HFFc6 (cell line): ENCODE results near the gene UGT1A1. TPM values are rescaled to one million over a fixed set of nuclear protein-coding genes. Genes with fewer than 3 reads are reported as not detected.

Experiments
- DNase-seq: peaks from one replicate; pipeline ENCODE4 v3.0.0-alpha.2; 2018
- H3K27ac Mint-ChIP-seq: 2 replicates; pipeline ENCODE4 v1.8.0; 2020; ENCODE audit warnings: mild to moderate bottlenecking, mixed read lengths
- H3K27me3 Mint-ChIP-seq: 2 replicates; pipeline ENCODE4 v1.8.0; 2021; ENCODE audit warnings: mild to moderate bottlenecking, moderate library complexity, mixed read lengths; ENCODE audit not compliant: insufficient read depth
- H3K36me3 Mint-ChIP-seq: 2 replicates; pipeline ENCODE4 v1.8.0; 2021; ENCODE audit warnings: low read depth, mixed read lengths
- H3K4me1 Mint-ChIP-seq: 2 replicates; pipeline ENCODE4 v1.8.0; 2020; ENCODE audit warnings: low read depth, mixed read lengths
- H3K4me3 Mint-ChIP-seq: 2 replicates; pipeline ENCODE4 v1.8.0; 2020; ENCODE audit warnings: mild to moderate bottlenecking, moderate library complexity, mixed read lengths
- H3K9me3 Mint-ChIP-seq: 2 replicates; pipeline ENCODE4 v1.8.0; 2020; ENCODE audit warnings: mild to moderate bottlenecking, mixed read lengths
- CTCF ChIP-seq: fragments of 200-600 bp; sonication (generic); IDR thresholded peaks from 2 replicates; pipeline ENCODE4 v1.5.0; 2021; ENCODE audit warnings: antibody characterized with exemption, mild to moderate bottlenecking
- total RNA-seq, 6 experiments: library from RNA; stranded (reverse); fragmentation: NEBNext Ultra II Directional; extraction: Animal tissue kit (Norgen Biotek cat#: 25700); gene quantifications; 2 replicates in 1 of 6; 3 replicates in 5 of 6; pipeline ENCODE4 v1.2.3, GENCODE V29; 2021

Gene UGT1A1
- total RNA-seq, 6 experiments from 2014 or later = not detected

- TF ChIP-seq CTCF = no peak
- no peak overlapping the region for H3K27ac Mint-ChIP-seq
- no peaks in the 10 kb centered on the region for H3K4me1 Mint-ChIP-seq
- no peak for DNase-seq
- peaks cover 6% of the 10 kb centered on the region; the same call in 1 of the 2 replicates for H3K27me3 Mint-ChIP-seq
- peaks cover 24% of the 10 kb centered on the region for H3K9me3 Mint-ChIP-seq
- H3K36me3 Mint-ChIP-seq = no peaks in the 10 kb centered on the region
- H3K4me3 Mint-ChIP-seq = no peak overlapping the region
These were observed 29.5 kb downstream of the UGT1A1 start for GRCh38 chr2:233789554-233789953.

- peaks cover 28% of the 10 kb centered on the region for H3K9me3 Mint-ChIP-seq
- H3K4me3 Mint-ChIP-seq = no peak overlapping the region
- no peaks in the 10 kb centered on the region; the same call in 1 of the 2 replicates for H3K36me3 Mint-ChIP-seq
- no peak for TF ChIP-seq CTCF
- no peak for DNase-seq
- peaks cover 3% of the 10 kb centered on the region; the same call in 1 of the 2 replicates for H3K27me3 Mint-ChIP-seq
- H3K4me1 Mint-ChIP-seq = no peaks in the 10 kb centered on the region
- no peak overlapping the region for H3K27ac Mint-ChIP-seq
These were observed 31.2 kb downstream of the UGT1A1 start for GRCh38 chr2:233791151-233791882.

- no peak for DNase-seq
- no peaks in the 10 kb centered on the region; the same call in 1 of the 2 replicates for H3K36me3 Mint-ChIP-seq
- H3K9me3 Mint-ChIP-seq = peaks cover 28% of the 10 kb centered on the region
- peaks cover 3% of the 10 kb centered on the region; the same call in 1 of the 2 replicates for H3K27me3 Mint-ChIP-seq
- H3K27ac Mint-ChIP-seq = no peak overlapping the region
- H3K4me1 Mint-ChIP-seq = no peaks in the 10 kb centered on the region
- no peak overlapping the region for H3K4me3 Mint-ChIP-seq
- no peak for TF ChIP-seq CTCF
These were observed 31.8 kb downstream of the UGT1A1 start for GRCh38 chr2:233791883-233792329.

- H3K9me3 Mint-ChIP-seq = peaks cover 28% of the 10 kb centered on the region
- no peak overlapping the region for H3K27ac Mint-ChIP-seq
- H3K36me3 Mint-ChIP-seq = no peaks in the 10 kb centered on the region; the same call in 1 of the 2 replicates
- no peaks in the 10 kb centered on the region for H3K4me1 Mint-ChIP-seq
- H3K27me3 Mint-ChIP-seq = peaks cover 3% of the 10 kb centered on the region; the same call in 1 of the 2 replicates
- H3K4me3 Mint-ChIP-seq = no peak overlapping the region
- TF ChIP-seq CTCF = no peak
- DNase-seq = no peak
These were observed 32.6 kb downstream of the UGT1A1 start for GRCh38 chr2:233792720-233793119.

GRCh38 chr2:233793465-233794127 is 33.5 kb downstream of the UGT1A1 start:
- H3K36me3 Mint-ChIP-seq = no peaks in the 10 kb centered on the region; the same call in 1 of the 2 replicates
- no peak overlapping the region for H3K27ac Mint-ChIP-seq
- H3K9me3 Mint-ChIP-seq = peaks cover 28% of the 10 kb centered on the region
- no peaks in the 10 kb centered on the region for H3K4me1 Mint-ChIP-seq
- DNase-seq = no peak
- no peak for TF ChIP-seq CTCF
- peaks cover 5% of the 10 kb centered on the region for H3K27me3 Mint-ChIP-seq
- H3K4me3 Mint-ChIP-seq = no peak overlapping the region
